MCF 10A (cell line): ENCODE data around the gene SHISA3. TPM values are rescaled to one million over a fixed set of nuclear protein-coding genes. Genes with fewer than 3 reads are reported as not detected.

ENCODE experiments used
- BruUV-seq: library from RNA; stranded (reverse); fragments of 400-500 nt; replicated peaks from 2 replicates; lab custom pipeline; 2021; lab: Mats Ljungman, UMichigan
- CTCF ChIA-PET: fragments of 300-600 bp; sonication (Branson Sonifier 250); formaldehyde crosslinking; extraction: SDS; loops from one replicate; lab custom pipeline; 2021; ENCODE audit warnings: antibody characterized with exemption, inconsistent platforms; lab: Yijun Ruan, JAX
- POLR2A ChIA-PET: fragments of 300-600, 350-650 bp; sonication (Branson Sonifier 250); formaldehyde crosslinking; extraction: SDS; loops from one replicate; lab custom pipeline; 2020; ENCODE audit warnings: antibody characterized with exemption, inconsistent platforms; lab: Yijun Ruan, JAX
- DNase-seq: peaks from one replicate; pipeline ENCODE4 v3.0.0-alpha.2; 2018; ENCODE audit not compliant: unreplicated experiment
- H3K27ac Mint-ChIP-seq: one replicate; pipeline ENCODE4 v1.8.0; 2022; ENCODE audit warnings: mild to moderate bottlenecking, low read depth, mixed read lengths; ENCODE audit not compliant: unreplicated experiment
- H3K27me3 Mint-ChIP-seq: one replicate; pipeline ENCODE4 v1.8.0; 2022; ENCODE audit warnings: mixed read lengths; ENCODE audit not compliant: insufficient read depth, unreplicated experiment
- H3K36me3 Mint-ChIP-seq: one replicate; pipeline ENCODE4 v1.8.0; 2022; ENCODE audit warnings: mild to moderate bottlenecking, moderate library complexity, mixed read lengths; ENCODE audit not compliant: insufficient read depth, unreplicated experiment
- H3K4me1 Mint-ChIP-seq: one replicate; pipeline ENCODE4 v1.8.0; 2022; ENCODE audit warnings: mixed read lengths; ENCODE audit not compliant: insufficient read depth, unreplicated experiment
- H3K4me3 Mint-ChIP-seq: one replicate; pipeline ENCODE4 v1.8.0; 2022; ENCODE audit warnings: mild to moderate bottlenecking, moderate library complexity, mixed read lengths; ENCODE audit not compliant: unreplicated experiment
- H3K9me3 Mint-ChIP-seq: one replicate; pipeline ENCODE4 v1.8.0; 2022; ENCODE audit warnings: mixed read lengths; ENCODE audit not compliant: unreplicated experiment
- intact Hi-C: fragments of 100-400 bp; cut with micrococcal nuclease; formaldehyde crosslinking; loops from 2 replicates; pipeline ENCODE4 v1.14.1; 2022
- total RNA-seq: library from RNA; stranded (reverse); gene quantifications from 2 replicates; pipeline ENCODE4 v1.2.3, GENCODE V29; 2022
- TF ChIP-seq, protein P1 (sequence below): fragments of 200-600 bp; IDR thresholded peaks from one replicate; pipeline ENCODE4 v1.8.0; 2022; ENCODE audit warnings: antibody characterized with exemption, mild to moderate bottlenecking; ENCODE audit not compliant: unreplicated experiment

The SHISA3 gene
- total RNA-seq, 1 experiment from 2014 or later: not detected

DNA sequence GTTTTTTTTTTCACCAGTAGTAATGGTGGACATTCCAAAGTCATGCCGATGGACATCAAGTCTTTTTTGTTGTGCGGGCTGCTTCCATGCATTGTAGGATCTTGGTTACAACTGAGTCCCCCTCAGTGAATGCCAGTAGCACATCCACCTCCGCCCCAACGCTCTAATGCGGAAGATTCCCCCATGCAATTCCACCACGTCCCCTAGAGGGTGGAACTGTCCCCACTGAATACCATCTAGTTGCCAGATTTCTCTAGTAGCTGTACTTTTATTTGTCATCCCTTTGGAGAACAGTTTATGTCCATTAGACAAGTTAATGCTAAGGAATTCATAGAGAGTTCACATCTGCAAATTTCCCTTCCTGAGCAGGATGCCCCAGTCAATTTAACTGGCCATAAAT is 6.7 kb downstream of the SHISA3 start:
- CTCF ChIA-PET: interaction anchor here (0.6 kb wide), 1 partner anchor 1666 kb away, joined by 3 read pairs; no protein-coding TSS in a partner anchor
- H3K9me3 Mint-ChIP-seq: no peaks in the 10 kb centered on the region
- BruUV-seq: no TSS peak
- POLR2A ChIA-PET: no interaction called here
- intact Hi-C loops: no loop called here
- no peak overlapping the region for H3K27ac Mint-ChIP-seq
- no peak overlapping the region for H3K4me3 Mint-ChIP-seq
- no peaks in the 10 kb centered on the region for H3K4me1 Mint-ChIP-seq
- DNase-seq: no peak
- H3K27me3 Mint-ChIP-seq: peaks cover 8% of the 10 kb centered on the region
- TF ChIP-seq, protein P1, sequence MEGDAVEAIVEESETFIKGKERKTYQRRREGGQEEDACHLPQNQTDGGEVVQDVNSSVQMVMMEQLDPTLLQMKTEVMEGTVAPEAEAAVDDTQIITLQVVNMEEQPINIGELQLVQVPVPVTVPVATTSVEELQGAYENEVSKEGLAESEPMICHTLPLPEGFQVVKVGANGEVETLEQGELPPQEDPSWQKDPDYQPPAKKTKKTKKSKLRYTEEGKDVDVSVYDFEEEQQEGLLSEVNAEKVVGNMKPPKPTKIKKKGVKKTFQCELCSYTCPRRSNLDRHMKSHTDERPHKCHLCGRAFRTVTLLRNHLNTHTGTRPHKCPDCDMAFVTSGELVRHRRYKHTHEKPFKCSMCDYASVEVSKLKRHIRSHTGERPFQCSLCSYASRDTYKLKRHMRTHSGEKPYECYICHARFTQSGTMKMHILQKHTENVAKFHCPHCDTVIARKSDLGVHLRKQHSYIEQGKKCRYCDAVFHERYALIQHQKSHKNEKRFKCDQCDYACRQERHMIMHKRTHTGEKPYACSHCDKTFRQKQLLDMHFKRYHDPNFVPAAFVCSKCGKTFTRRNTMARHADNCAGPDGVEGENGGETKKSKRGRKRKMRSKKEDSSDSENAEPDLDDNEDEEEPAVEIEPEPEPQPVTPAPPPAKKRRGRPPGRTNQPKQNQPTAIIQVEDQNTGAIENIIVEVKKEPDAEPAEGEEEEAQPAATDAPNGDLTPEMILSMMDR: no peak
- H3K36me3 Mint-ChIP-seq: no peaks in the 10 kb centered on the region

DNA sequence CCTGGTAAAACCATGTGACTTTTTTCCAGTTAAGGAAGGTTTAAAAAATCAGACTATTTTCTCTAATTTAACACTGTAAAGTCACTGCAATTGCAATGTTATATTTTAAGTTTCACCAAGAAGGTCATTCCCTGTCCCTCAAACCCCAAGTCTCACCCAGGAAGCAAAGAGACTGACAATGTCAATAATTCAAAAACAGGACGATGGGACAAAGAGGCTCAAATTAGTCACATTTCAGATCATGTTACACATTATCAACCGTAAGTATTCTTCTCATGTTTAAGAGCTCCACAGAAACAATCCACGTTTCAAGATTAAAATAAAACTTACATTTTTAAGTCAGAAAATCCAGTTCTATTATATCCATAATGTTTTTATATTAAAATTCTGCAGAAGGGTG is 13.2 kb downstream of the SHISA3 start:
- Mint-ChIP-seq H3K9me3 (no peaks in the 10 kb centered on the region), H3K36me3 (no peaks in the 10 kb centered on the region), H3K27ac (no peak overlapping the region), H3K4me3 (no peak overlapping the region), H3K4me1 (peaks cover 18% of the 10 kb centered on the region), H3K27me3 (no peaks in the 10 kb centered on the region)
- TF ChIP-seq, protein P1: no peak
- POLR2A ChIA-PET: no interaction called here
- intact Hi-C loops: no loop called here
- CTCF ChIA-PET: interaction anchor here (1.0 kb wide), 1 partner anchor 9 kb away, joined by 4 read pairs; no protein-coding TSS in a partner anchor
- no TSS peak for BruUV-seq
- DNase-seq: no peak

DNA sequence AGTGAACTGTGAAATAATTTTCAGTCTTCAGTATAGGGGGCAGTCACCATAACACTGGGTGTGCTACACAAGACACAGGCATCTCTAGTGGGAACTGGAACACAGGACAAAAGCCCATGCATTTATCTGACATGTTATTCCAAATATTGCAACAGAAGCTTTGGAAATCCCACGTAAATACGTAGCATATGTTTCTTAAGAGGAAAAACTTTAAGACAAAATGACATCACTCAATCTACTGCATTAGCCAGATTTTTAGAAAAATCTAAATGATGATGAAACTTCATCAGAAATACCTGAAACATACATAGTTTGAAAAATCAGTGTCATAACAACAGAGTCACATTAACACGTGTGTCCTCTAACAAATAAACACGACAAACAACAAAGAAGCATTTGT is 14.5 kb downstream of the SHISA3 start:
- H3K36me3 Mint-ChIP-seq: no peaks in the 10 kb centered on the region
- H3K27ac Mint-ChIP-seq: peak overlapping the region; percentile 88
- ChIA-PET POLR2A (no interaction called here), CTCF (interaction anchor here (0.7 kb wide), 1 partner anchor 108 kb away, joined by 3 read pairs; no protein-coding TSS in a partner anchor)
- DNase-seq: peak; percentile 51
- H3K27me3 Mint-ChIP-seq: no peaks in the 10 kb centered on the region
- peaks cover 18% of the 10 kb centered on the region for H3K4me1 Mint-ChIP-seq
- TF ChIP-seq, protein P1: no peak
- H3K9me3 Mint-ChIP-seq: no peaks in the 10 kb centered on the region
- intact Hi-C loops: no loop called here
- no TSS peak for BruUV-seq
- peak overlapping the region; percentile 54 for H3K4me3 Mint-ChIP-seq

DNA sequence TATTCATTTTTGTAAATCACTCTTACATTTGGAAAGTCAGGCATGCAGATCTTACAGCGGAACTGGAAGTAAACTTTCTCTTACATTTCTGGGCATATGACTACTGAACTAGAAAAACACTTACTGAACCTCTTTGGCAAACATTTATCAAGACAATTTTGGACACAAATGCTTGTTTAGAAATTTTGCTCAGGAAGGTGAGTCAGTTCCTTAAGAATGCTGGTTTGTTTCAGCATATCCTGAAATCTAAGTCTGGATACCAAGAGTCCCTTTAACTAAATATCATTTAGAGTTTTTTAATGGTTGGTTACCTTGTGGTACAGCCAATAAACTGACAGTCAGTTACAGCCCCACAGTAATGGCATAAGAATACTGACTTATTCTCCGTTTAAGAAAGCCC is 15.0 kb downstream of the SHISA3 start:
- Mint-ChIP-seq H3K27me3 (no peaks in the 10 kb centered on the region), H3K9me3 (no peaks in the 10 kb centered on the region), H3K4me1 (peaks cover 18% of the 10 kb centered on the region), H3K36me3 (no peaks in the 10 kb centered on the region), H3K27ac (peak overlapping the region; percentile 88), H3K4me3 (peak overlapping the region; percentile 54)
- intact Hi-C loops: no loop called here
- POLR2A ChIA-PET: no interaction called here
- TSS peak; percentile 75 for BruUV-seq
- CTCF ChIA-PET: no interaction called here
- TF ChIP-seq, protein P1: no peak
- peak; percentile 78 for DNase-seq
